Mononuclear cell (primary cell): ENCODE results near the gene SETBP1. TPM values are rescaled to one million over a fixed set of nuclear protein-coding genes. Genes with fewer than 3 reads are reported as not detected.

ENCODE experiments used
- H3K27me3 ChIP-seq: 2 replicates; pipeline ENCODE4 v1.6.0; 2011; ENCODE audit warnings: low read length, control low read depth; ENCODE audit not compliant: insufficient read depth
- H3K4me1 ChIP-seq: 2 replicates; pipeline ENCODE4 v1.5.1; 2011; ENCODE audit warnings: mild to moderate bottlenecking, low read length, control low read depth; ENCODE audit not compliant: insufficient read depth
- H3K4me3 ChIP-seq: 2 replicates; pipeline ENCODE4 v1.5.1; 2011; ENCODE audit warnings: mild to moderate bottlenecking, low read length, moderate library complexity
- H3K9me3 ChIP-seq: 2 replicates; pipeline ENCODE4 v1.5.1; 2011; ENCODE audit warnings: low read depth, mild to moderate bottlenecking, control low read depth, low read length
- total RNA-seq: library from RNA; depleted of rRNA; stranded (reverse); fragments of >200 nt; gene quantifications from one replicate; pipeline ENCODE4 v1.2.3, GENCODE V29; 2012

SETBP1 gene
- total RNA-seq, 1 donor = 5.0 TPM

GRCh38 chr18:45055811-45056210, 375.1 kb downstream of the SETBP1 start:
- H3K27me3 ChIP-seq = no peaks in the 10 kb centered on the region
- H3K4me1 ChIP-seq = no peaks in the 10 kb centered on the region
- no peaks in the 10 kb centered on the region for H3K9me3 ChIP-seq
- no peak overlapping the region for H3K4me3 ChIP-seq

GRCh38 chr18:45056926-45057325, 376.2 kb downstream of the SETBP1 start:
- Histone ChIP-seq H3K4me1 (no peaks in the 10 kb centered on the region), H3K4me3 (no peak overlapping the region), H3K27me3 (no peaks in the 10 kb centered on the region), H3K9me3 (no peaks in the 10 kb centered on the region)

- H3K9me3 ChIP-seq = no peaks in the 10 kb centered on the region
- H3K4me3 ChIP-seq = no peak overlapping the region
- no peaks in the 10 kb centered on the region for H3K4me1 ChIP-seq
- no peaks in the 10 kb centered on the region for H3K27me3 ChIP-seq
Measured at GRCh38 chr18:45057955-45058600, 377.4 kb downstream of the SETBP1 start.

GRCh38 chr18:45059695-45060094, 379.0 kb downstream of the SETBP1 start:
- Histone ChIP-seq H3K4me3 (no peak overlapping the region), H3K9me3 (no peaks in the 10 kb centered on the region)

GRCh38 chr18:45060102-45060501, 379.4 kb downstream of the SETBP1 start:
- no peaks in the 10 kb centered on the region for H3K9me3 ChIP-seq
- H3K4me1 ChIP-seq = no peaks in the 10 kb centered on the region
- H3K4me3 ChIP-seq = no peak overlapping the region
- no peaks in the 10 kb centered on the region for H3K27me3 ChIP-seq

More at GRCh38 chr18:45059695-45060094, 379.0 kb downstream of the SETBP1 start:
- H3K27me3 ChIP-seq = no peaks in the 10 kb centered on the region
- no peaks in the 10 kb centered on the region for H3K4me1 ChIP-seq

- Histone ChIP-seq H3K9me3 (no peaks in the 10 kb centered on the region), H3K4me3 (no peak overlapping the region), H3K27me3 (no peaks in the 10 kb centered on the region), H3K4me1 (peaks cover 12% of the 10 kb centered on the region)
Measured at GRCh38 chr18:45061359-45061758, 380.7 kb downstream of the SETBP1 start.

GRCh38 chr18:45063246-45064038, 382.8 kb downstream of the SETBP1 start:
- H3K27me3 ChIP-seq = no peaks in the 10 kb centered on the region
- no peak overlapping the region for H3K4me3 ChIP-seq
- H3K4me1 ChIP-seq = peaks cover 26% of the 10 kb centered on the region
- no peaks in the 10 kb centered on the region for H3K9me3 ChIP-seq

- H3K4me1 ChIP-seq = peaks cover 28% of the 10 kb centered on the region
- no peaks in the 10 kb centered on the region for H3K27me3 ChIP-seq
- no peaks in the 10 kb centered on the region for H3K9me3 ChIP-seq
- no peak overlapping the region for H3K4me3 ChIP-seq
Measured at GRCh38 chr18:45066210-45066609, 385.5 kb downstream of the SETBP1 start.

- H3K27me3 ChIP-seq = no peaks in the 10 kb centered on the region
- peaks cover 35% of the 10 kb centered on the region for H3K4me1 ChIP-seq
- H3K9me3 ChIP-seq = no peaks in the 10 kb centered on the region
- H3K4me3 ChIP-seq = no peak overlapping the region
Measured at GRCh38 chr18:45066886-45067285, 386.2 kb downstream of the SETBP1 start.

GRCh38 chr18:45068400-45069094, 387.9 kb downstream of the SETBP1 start:
- H3K9me3 ChIP-seq = no peaks in the 10 kb centered on the region
- no peaks in the 10 kb centered on the region for H3K27me3 ChIP-seq
- no peak overlapping the region for H3K4me3 ChIP-seq
- peaks cover 48% of the 10 kb centered on the region for H3K4me1 ChIP-seq

GRCh38 chr18:45069546-45069945, 388.9 kb downstream of the SETBP1 start:
- no peaks in the 10 kb centered on the region for H3K27me3 ChIP-seq
- H3K9me3 ChIP-seq = no peaks in the 10 kb centered on the region
- peaks cover 52% of the 10 kb centered on the region for H3K4me1 ChIP-seq
- H3K4me3 ChIP-seq = no peak overlapping the region

- H3K9me3 ChIP-seq = no peaks in the 10 kb centered on the region
- no peaks in the 10 kb centered on the region for H3K27me3 ChIP-seq
- no peak overlapping the region for H3K4me3 ChIP-seq
- peaks cover 34% of the 10 kb centered on the region for H3K4me1 ChIP-seq
Measured at GRCh38 chr18:45071956-45072355, 391.3 kb downstream of the SETBP1 start.

- Histone ChIP-seq H3K27me3 (no peaks in the 10 kb centered on the region), H3K4me3 (no peak overlapping the region), H3K9me3 (no peaks in the 10 kb centered on the region), H3K4me1 (peaks cover 25% of the 10 kb centered on the region)
Measured at GRCh38 chr18:45073556-45073955, 392.9 kb downstream of the SETBP1 start.

- no peak overlapping the region for H3K4me3 ChIP-seq
- no peaks in the 10 kb centered on the region for H3K27me3 ChIP-seq
- no peaks in the 10 kb centered on the region for H3K9me3 ChIP-seq
- H3K4me1 ChIP-seq = peaks cover 14% of the 10 kb centered on the region
Measured at GRCh38 chr18:45081566-45082181, 401.0 kb downstream of the SETBP1 start.
